ENCODE results near the gene TCP10L. TPM values are rescaled to one million over a fixed set of nuclear protein-coding genes. Genes with fewer than 3 reads are reported as not detected.

The TCP10L gene
- total and polyA plus RNA-seq, 7 experiments from 2014 or later = 0.13 to 1.4 (median 0.54) TPM; not detected in 1

DNA sequence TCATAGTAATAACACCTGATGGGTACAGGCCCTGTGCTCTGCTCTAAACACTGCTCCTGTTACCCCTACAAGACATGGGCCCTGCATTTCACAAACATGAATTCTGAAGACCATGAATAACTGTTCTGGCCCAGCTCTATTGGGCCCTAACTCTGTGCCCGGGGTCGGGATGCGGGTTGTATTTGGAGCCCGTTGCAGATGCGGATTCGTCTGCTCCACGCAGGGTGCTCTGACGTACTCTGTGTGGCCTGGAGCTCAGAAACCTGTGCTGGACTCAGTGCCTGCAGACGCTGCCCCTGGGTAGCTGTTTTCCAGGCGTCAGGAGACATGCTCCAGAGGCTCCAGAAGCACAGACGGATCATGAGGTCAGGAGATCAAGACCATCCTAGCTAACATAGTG lies 10.1 kb upstream of the TCP10L start:
- ChIA-PET POLR2A (no interaction called here), CTCF (interaction anchor here (0.8 kb wide), 1 partner anchor 45 kb away, joined by 3 read pairs; no protein-coding TSS in a partner anchor)
- Histone ChIP-seq H3K4me3 (ENCODE audit: low read length) (no peak overlapping the region), H3K4me1 (ENCODE audit: control insufficient read depth in 2 of 2, insufficient read depth in 2 of 2, low read length in 2 of 2) (no peaks in the 10 kb centered on the region), H3K9me3 (ENCODE audit: control insufficient read depth in 2 of 3, low read length in 3 of 3) (no peaks in the 10 kb centered on the region), H3K27me3 (ENCODE audit: control insufficient read depth in 2 of 2, insufficient read depth in 2 of 2, low read length in 2 of 2) (no peaks in the 10 kb centered on the region), H3K27ac (ENCODE audit: low read depth, low read length) (no peak overlapping the region), H3K36me3 (ENCODE audit: control insufficient read depth in 2 of 3, insufficient read depth in 3 of 3, low read length in 3 of 3) (peaks cover 0 to 16% (median 5%) of the 10 kb centered on the region in 3 experiments)
- no peaks in the 10 kb centered on the region for H3K27me3 Mint-ChIP-seq
- DNase-seq = no peak
- intact Hi-C loops (cut with micrococcal nuclease) = no loop called here
- H3K4me1 Mint-ChIP-seq = peaks cover 0 to 3% (median 0%) of the 10 kb centered on the region in 7 donors
- H3K36me3 Mint-ChIP-seq = peaks cover 0 to 4% (median 4%) of the 10 kb centered on the region in 5 donors
- no peak for ATAC-seq
- no peak overlapping the region for H3K27ac Mint-ChIP-seq
- H3K9me3 Mint-ChIP-seq = no peaks in the 10 kb centered on the region
- no peak overlapping the region for H3K4me3 Mint-ChIP-seq

DNA sequence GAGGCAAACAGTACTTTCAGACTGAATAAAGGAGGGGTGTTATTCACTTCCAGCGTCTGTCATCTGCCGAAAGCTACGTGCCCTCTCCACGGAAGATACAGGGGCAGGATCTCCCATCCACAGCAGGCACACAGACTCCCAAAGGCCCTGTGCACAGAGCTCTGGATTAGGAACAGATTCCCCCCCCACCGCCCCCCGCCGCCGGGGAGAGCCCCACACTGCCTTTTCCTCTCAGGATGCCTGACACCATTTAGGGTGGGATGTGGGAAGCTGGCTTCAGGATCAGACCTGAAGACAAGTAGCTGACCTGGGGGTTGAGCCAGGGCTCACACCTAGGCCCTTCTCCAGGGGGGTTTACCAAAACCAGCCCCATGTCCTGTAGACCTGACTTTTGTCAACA lies 8.4 kb upstream of the TCP10L start:
- Mint-ChIP-seq H3K4me1 (peaks cover 0 to 3% (median 0%) of the 10 kb centered on the region in 7 donors), H3K4me3 (no peak overlapping the region), H3K27ac (peak overlapping the region in 1 of 9 donors; percentile 23), H3K36me3 (peaks cover 0 to 1% (median 0%) of the 10 kb centered on the region in 5 donors), H3K9me3 (no peaks in the 10 kb centered on the region), H3K27me3 (no peaks in the 10 kb centered on the region)
- intact Hi-C loops (cut with micrococcal nuclease) = no loop called here
- ChIA-PET POLR2A (no interaction called here), CTCF (interaction anchor here (0.8 kb wide), 1 partner anchor 321 kb away, joined by 3 read pairs; no protein-coding TSS in a partner anchor)
- Histone ChIP-seq H3K4me3 (ENCODE audit: low read length) (no peak overlapping the region), H3K36me3 (ENCODE audit: control insufficient read depth in 2 of 3, insufficient read depth in 3 of 3, low read length in 3 of 3) (no peaks in the 10 kb centered on the region), H3K27me3 (ENCODE audit: control insufficient read depth in 2 of 2, insufficient read depth in 2 of 2, low read length in 2 of 2) (no peaks in the 10 kb centered on the region), H3K27ac (ENCODE audit: low read depth, low read length) (no peak overlapping the region), H3K9me3 (ENCODE audit: control insufficient read depth in 2 of 3, low read length in 3 of 3) (no peaks in the 10 kb centered on the region), H3K4me1 (ENCODE audit: control insufficient read depth in 2 of 2, insufficient read depth in 2 of 2, low read length in 2 of 2) (no peaks in the 10 kb centered on the region)
- ATAC-seq (no peak), DNase-seq (no peak)

DNA sequence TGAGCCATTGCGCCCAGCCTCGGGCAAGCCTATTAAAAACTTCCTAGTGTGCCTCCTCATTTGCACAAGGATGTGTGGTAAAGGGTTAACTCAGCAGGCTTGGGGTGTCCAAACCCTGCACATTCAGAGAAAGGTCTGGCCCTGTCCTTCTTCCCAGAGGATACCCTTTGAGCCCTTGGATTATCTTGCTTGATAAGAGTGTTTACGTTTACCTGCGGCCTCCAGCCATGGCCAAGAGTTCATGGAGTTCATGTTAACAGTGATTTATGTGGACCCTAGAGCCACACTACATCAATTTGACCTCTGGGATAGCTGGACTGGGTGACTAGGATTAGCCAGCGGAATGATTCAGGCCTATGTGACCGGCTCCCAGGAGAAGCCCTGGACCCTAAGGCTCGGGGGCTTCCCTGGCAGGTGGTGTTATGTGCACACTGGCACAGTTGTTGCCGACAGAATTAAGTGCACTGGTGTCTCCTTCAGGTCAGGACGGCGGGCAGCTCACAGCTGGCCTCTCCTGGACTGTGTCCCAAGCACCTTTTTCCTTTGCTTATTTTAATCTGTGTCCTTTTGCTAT lies 7.7 kb upstream of the TCP10L start:
- Mint-ChIP-seq H3K4me1 (peaks cover 0 to 3% (median 0%) of the 10 kb centered on the region in 7 donors), H3K27me3 (no peaks in the 10 kb centered on the region), H3K27ac (no peak overlapping the region), H3K36me3 (peaks cover 0 to 1% (median 0%) of the 10 kb centered on the region in 5 donors), H3K9me3 (no peaks in the 10 kb centered on the region), H3K4me3 (no peak overlapping the region)
- Histone ChIP-seq H3K9me3 (ENCODE audit: control insufficient read depth in 2 of 3, low read length in 3 of 3) (no peaks in the 10 kb centered on the region), H3K4me3 (ENCODE audit: low read length) (no peak overlapping the region), H3K27me3 (ENCODE audit: control insufficient read depth in 2 of 2, insufficient read depth in 2 of 2, low read length in 2 of 2) (no peaks in the 10 kb centered on the region), H3K4me1 (ENCODE audit: control insufficient read depth in 2 of 2, insufficient read depth in 2 of 2, low read length in 2 of 2) (no peaks in the 10 kb centered on the region), H3K36me3 (ENCODE audit: control insufficient read depth in 2 of 3, insufficient read depth in 3 of 3, low read length in 3 of 3) (no peaks in the 10 kb centered on the region), H3K27ac (ENCODE audit: low read depth, low read length) (no peak overlapping the region)
- DNase-seq (no peak), ATAC-seq (no peak)
- intact Hi-C loops (cut with micrococcal nuclease) = no loop called here
- ChIA-PET CTCF (interaction anchor here (0.8 kb wide), 1 partner anchor 320 kb away, joined by 3 read pairs; no protein-coding TSS in a partner anchor), POLR2A (no interaction called here)

DNA sequence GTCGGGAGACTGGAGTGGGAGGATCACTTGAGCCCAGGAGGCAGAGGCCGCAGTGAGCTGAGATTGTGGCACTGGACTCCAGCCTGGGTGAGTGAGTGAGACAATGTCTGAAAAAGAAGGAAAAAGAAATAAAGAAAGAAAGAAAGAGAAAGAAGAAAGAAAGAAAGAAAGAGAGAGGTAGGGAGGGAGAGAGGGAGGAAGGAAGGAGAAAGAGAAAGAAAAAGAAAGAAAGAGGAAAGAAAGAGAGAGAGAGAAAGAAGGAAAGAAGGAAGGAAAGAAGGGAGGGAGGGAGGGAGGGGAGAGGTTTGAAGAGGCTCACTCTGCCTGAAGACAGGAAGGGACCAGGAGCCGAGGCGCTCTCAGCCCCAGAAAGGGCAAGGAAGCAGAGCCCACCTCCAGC lies 4.8 kb upstream of the TCP10L start:
- ChIA-PET POLR2A (no interaction called here), CTCF (interaction anchor here (1.4 kb wide), 1 partner anchor 10 kb away, joined by 6 read pairs; no protein-coding TSS in a partner anchor)
- ATAC-seq = no peak
- no peak for DNase-seq
- no peak overlapping the region for H3K4me3 Mint-ChIP-seq
- Histone ChIP-seq H3K9me3 (ENCODE audit: control insufficient read depth in 2 of 3, low read length in 3 of 3) (no peaks in the 10 kb centered on the region), H3K27ac (ENCODE audit: low read depth, low read length) (no peak overlapping the region), H3K4me3 (ENCODE audit: low read length) (no peak overlapping the region), H3K36me3 (ENCODE audit: control insufficient read depth in 2 of 3, insufficient read depth in 3 of 3, low read length in 3 of 3) (no peaks in the 10 kb centered on the region), H3K27me3 (ENCODE audit: control insufficient read depth in 2 of 2, insufficient read depth in 2 of 2, low read length in 2 of 2) (no peaks in the 10 kb centered on the region), H3K4me1 (ENCODE audit: control insufficient read depth in 2 of 2, insufficient read depth in 2 of 2, low read length in 2 of 2) (no peaks in the 10 kb centered on the region)
- peaks cover 0 to 4% (median 0%) of the 10 kb centered on the region in 5 donors for H3K27me3 Mint-ChIP-seq
- H3K9me3 Mint-ChIP-seq = no peaks in the 10 kb centered on the region
- no peak overlapping the region for H3K27ac Mint-ChIP-seq
- H3K36me3 Mint-ChIP-seq = peaks cover 0 to 4% (median 0%) of the 10 kb centered on the region in 5 donors
- H3K4me1 Mint-ChIP-seq = no peaks in the 10 kb centered on the region
- intact Hi-C loops (cut with micrococcal nuclease) = no loop called here

DNA sequence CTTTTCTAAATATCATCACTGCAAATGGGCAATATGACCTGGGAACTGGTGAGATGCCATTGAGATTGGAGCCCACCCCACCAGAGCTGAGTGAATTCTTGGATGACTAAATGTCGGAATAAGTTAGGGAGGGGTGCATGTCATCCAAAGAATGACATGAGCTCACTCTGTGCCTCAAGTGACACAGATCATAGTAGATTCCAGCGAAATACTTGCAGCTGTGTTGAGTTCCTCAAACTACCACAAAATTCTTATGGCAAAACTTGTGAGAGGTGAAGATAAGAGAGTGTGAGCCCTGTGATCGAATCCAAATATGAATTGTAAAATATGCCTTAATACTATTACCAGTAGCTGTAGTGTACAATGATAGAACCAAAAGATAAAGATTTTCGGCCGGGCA lies 2.3 kb upstream of the TCP10L start:
- Histone ChIP-seq H3K27me3 (ENCODE audit: control insufficient read depth in 2 of 2, insufficient read depth in 2 of 2, low read length in 2 of 2) (no peaks in the 10 kb centered on the region), H3K4me1 (ENCODE audit: control insufficient read depth in 2 of 2, insufficient read depth in 2 of 2, low read length in 2 of 2) (no peaks in the 10 kb centered on the region), H3K27ac (ENCODE audit: low read depth, low read length) (no peak overlapping the region), H3K9me3 (ENCODE audit: control insufficient read depth in 2 of 3, low read length in 3 of 3) (no peaks in the 10 kb centered on the region), H3K36me3 (ENCODE audit: control insufficient read depth in 2 of 3, insufficient read depth in 3 of 3, low read length in 3 of 3) (no peaks in the 10 kb centered on the region), H3K4me3 (ENCODE audit: low read length) (no peak overlapping the region)
- no peak for DNase-seq
- ChIA-PET POLR2A (no interaction called here), CTCF (no interaction called here)
- Mint-ChIP-seq H3K27ac (no peak overlapping the region), H3K4me1 (peaks cover 0 to 6% (median 0%) of the 10 kb centered on the region in 7 donors), H3K27me3 (peaks cover 0 to 4% (median 0%) of the 10 kb centered on the region in 5 donors), H3K4me3 (no peak overlapping the region), H3K9me3 (no peaks in the 10 kb centered on the region), H3K36me3 (peaks cover 0 to 4% (median 0%) of the 10 kb centered on the region in 5 donors)
- intact Hi-C loops (cut with micrococcal nuclease) = no loop called here
- no peak for ATAC-seq

DNA sequence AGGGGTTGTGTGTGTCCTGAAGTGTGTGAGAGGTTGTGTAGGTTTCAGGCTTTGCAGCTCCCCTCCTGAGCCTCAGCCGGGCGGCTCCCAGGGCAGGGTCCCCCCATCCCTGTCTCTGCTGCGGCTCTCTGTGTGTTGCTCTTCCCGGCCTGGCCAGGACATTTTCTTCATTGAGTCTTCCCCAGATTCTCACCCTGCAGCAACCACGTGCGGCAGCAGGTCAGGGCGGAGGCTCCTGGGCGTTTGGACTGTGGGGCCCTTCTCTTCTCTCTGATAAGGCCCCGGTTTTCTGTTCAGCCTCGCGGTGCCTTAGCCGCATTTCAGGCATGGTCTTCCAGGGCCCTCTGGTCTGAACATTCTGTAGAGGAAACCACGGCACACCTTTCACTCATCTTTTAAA lies 1.8 kb upstream of the TCP10L start:
- Histone ChIP-seq H3K27me3 (ENCODE audit: control insufficient read depth in 2 of 2, insufficient read depth in 2 of 2, low read length in 2 of 2) (no peaks in the 10 kb centered on the region), H3K4me3 (ENCODE audit: low read length) (no peak overlapping the region), H3K4me1 (ENCODE audit: control insufficient read depth in 2 of 2, insufficient read depth in 2 of 2, low read length in 2 of 2) (no peaks in the 10 kb centered on the region), H3K27ac (ENCODE audit: low read depth, low read length) (no peak overlapping the region), H3K9me3 (ENCODE audit: control insufficient read depth in 2 of 3, low read length in 3 of 3) (no peaks in the 10 kb centered on the region), H3K36me3 (ENCODE audit: control insufficient read depth in 2 of 3, insufficient read depth in 3 of 3, low read length in 3 of 3) (no peaks in the 10 kb centered on the region)
- Mint-ChIP-seq H3K4me1 (peaks cover 0 to 6% (median 0%) of the 10 kb centered on the region in 7 donors), H3K27ac (no peak overlapping the region), H3K36me3 (peaks cover 0 to 4% (median 0%) of the 10 kb centered on the region in 5 donors), H3K9me3 (no peaks in the 10 kb centered on the region), H3K4me3 (no peak overlapping the region), H3K27me3 (peaks cover 0 to 4% (median 0%) of the 10 kb centered on the region in 5 donors)
- DNase-seq (no peak), ATAC-seq (no peak)
- ChIA-PET POLR2A (no interaction called here), CTCF (no interaction called here)
- intact Hi-C loops (cut with micrococcal nuclease) = no loop called here

DNA sequence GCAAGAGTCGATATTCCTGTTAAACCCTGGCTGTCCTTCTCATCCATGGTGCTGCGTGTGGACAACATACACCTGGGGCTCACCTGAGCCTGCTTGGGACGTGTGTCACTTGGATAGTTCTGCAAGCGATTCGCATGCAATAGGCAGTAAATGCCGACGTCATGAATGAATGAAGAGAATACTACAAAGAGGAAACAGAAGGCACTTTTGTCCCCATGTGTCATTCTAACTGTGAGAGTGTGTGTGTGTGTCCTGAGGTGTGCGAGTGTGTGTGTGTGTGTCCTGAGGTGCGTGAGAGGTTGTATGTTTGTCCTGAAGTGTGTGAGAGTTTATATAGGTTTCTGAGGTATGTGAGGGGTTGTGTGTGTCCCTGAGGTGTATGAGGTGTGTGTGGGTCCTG lies 647 bp upstream of the TCP10L start:
- Histone ChIP-seq H3K4me3 (ENCODE audit: low read length) (no peak overlapping the region), H3K27me3 (ENCODE audit: control insufficient read depth in 2 of 2, insufficient read depth in 2 of 2, low read length in 2 of 2) (no peaks in the 10 kb centered on the region), H3K27ac (ENCODE audit: low read depth, low read length) (no peak overlapping the region), H3K4me1 (ENCODE audit: control insufficient read depth in 2 of 2, insufficient read depth in 2 of 2, low read length in 2 of 2) (no peaks in the 10 kb centered on the region), H3K36me3 (ENCODE audit: control insufficient read depth in 2 of 3, insufficient read depth in 3 of 3, low read length in 3 of 3) (no peaks in the 10 kb centered on the region), H3K9me3 (ENCODE audit: control insufficient read depth in 2 of 3, low read length in 3 of 3) (no peaks in the 10 kb centered on the region)
- POLR2A ChIA-PET = no interaction called here
- CTCF ChIA-PET = no interaction called here
- intact Hi-C loops (cut with micrococcal nuclease) = no loop called here
- Mint-ChIP-seq H3K4me1 (peaks cover 0 to 6% (median 0%) of the 10 kb centered on the region in 7 donors), H3K27me3 (peaks cover 0 to 4% (median 0%) of the 10 kb centered on the region in 5 donors), H3K27ac (no peak overlapping the region), H3K9me3 (no peaks in the 10 kb centered on the region), H3K4me3 (no peak overlapping the region), H3K36me3 (peaks cover 0 to 4% (median 0%) of the 10 kb centered on the region in 5 donors)
- DNase-seq = no peak
- no peak for ATAC-seq
